BJ (cell line): ENCODE data around the gene ANXA9. TPM values are rescaled to one million over a fixed set of nuclear protein-coding genes. Genes with fewer than 3 reads are reported as not detected.
A peak's percentile ranks its signal among the peaks of the same experiment; 100 is the strongest.

Source experiments
- CTCF ChIA-PET: fragments of 350-600 bp; formaldehyde crosslinking; extraction: SDS; loops from one replicate; lab custom pipeline; 2021; ENCODE audit warnings: antibody characterized with exemption, inconsistent platforms; lab: Yijun Ruan, JAX
- POLR2A ChIA-PET: fragments of 300-600 bp; sonication (Branson Sonifier 250); formaldehyde crosslinking; extraction: SDS; loops from one replicate; lab custom pipeline; 2021; ENCODE audit warnings: antibody characterized with exemption; lab: Charles Lee
- DNase-seq: peaks from one replicate; pipeline ENCODE4 v3.0.0-alpha.2; 2011; ENCODE audit warnings: low read depth
- H3K27me3 ChIP-seq: 2 replicates; pipeline ENCODE4 v1.6.0; 2011; ENCODE audit warnings: low read length; ENCODE audit not compliant: control insufficient read depth, insufficient read depth
- H3K36me3 ChIP-seq: 2 replicates; pipeline ENCODE4 v1.5.1; 2011; ENCODE audit warnings: low read length; ENCODE audit not compliant: control insufficient read depth, insufficient read depth
- H3K4me3 ChIP-seq: 2 replicates; pipeline ENCODE4 v1.5.1; 2011; ENCODE audit warnings: low read depth, mild to moderate bottlenecking, control low read depth, low read length
- polyA plus RNA-seq: library from polyadenylated mRNA; depleted of rRNA; stranded (reverse); fragments of >200 nt; gene quantifications from 2 replicates; pipeline ENCODE4 v1.2.3, GENCODE V29; 2011
- TF ChIP-seq, protein P1 (sequence below): IDR thresholded peaks from 2 replicates; pipeline ENCODE4 v1.5.1; 2011; ENCODE audit warnings: low read depth, mild to moderate bottlenecking, control low read depth, inconsistent platforms, low read length, moderate library complexity; ENCODE audit not compliant: insufficient read depth

The ANXA9 gene
- polyA plus RNA-seq, 1 experiment, result 0.21 TPM

DNA sequence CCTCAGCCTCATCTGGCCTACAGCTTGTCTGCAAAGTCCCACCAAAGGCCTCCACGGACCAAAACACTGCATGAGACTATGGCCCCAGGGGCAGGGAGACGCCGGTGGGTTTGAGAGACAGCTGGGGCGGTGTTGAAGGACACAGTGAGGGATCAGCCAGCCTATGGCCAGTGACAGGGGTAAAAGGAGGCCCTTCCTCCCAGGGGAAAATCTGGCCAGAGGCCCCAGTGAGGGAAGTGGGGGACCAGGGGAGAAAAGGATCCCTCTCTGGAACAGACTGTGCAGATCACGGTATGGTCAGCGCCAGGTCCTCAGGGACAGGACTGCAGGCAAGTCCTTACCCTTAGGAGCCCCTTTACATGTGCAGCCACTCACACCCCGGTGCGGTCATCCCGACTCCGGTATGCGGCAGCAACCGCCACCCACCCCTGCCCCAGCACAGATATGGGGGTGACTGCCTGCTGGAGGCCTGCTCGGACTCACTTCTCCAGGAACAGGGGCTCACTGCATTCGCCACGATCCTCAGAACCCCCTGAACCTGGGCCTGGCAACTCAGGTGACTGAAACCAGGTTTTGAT, 8.7 kb upstream of the ANXA9 start:
- peak overlapping the region; percentile 87 for H3K4me3 ChIP-seq

DNA sequence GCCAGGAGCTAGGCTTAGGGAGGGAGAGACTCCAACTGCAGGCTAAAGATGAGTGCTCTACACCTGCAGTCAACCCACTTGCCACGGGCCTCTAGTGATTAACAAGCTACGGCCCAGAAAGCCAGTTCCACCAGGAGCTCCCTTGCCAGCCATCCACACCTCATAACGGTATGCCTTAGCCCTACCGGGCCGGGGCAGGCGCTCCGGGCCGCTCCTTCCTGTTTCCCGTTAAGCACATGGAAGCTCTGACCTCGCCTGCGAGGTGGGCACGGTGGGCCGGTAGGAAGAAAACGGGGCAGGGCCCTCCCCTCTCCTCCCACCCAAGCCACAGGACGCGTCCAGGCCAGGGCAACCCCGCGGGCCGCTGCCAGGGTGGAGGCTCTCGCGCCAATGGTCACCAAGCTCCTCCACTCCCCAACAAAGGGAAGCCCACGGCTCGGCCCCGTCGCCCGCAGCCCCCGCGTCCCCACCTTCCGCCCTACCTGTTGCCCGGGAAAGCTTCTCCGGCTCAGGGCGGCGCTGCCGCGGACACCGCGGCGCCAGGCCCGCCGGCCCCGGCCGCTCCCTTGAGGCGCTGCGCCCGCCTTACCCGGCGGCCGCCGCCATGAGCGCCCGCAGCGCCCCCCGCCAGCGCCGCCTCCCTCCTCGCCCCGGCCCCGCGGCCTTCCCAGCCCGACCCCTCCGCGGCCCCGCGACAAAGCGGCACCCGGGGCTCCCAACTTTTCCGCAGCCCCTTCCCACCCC, 8.1 kb upstream of the ANXA9 start:
- TF ChIP-seq, protein P1, sequence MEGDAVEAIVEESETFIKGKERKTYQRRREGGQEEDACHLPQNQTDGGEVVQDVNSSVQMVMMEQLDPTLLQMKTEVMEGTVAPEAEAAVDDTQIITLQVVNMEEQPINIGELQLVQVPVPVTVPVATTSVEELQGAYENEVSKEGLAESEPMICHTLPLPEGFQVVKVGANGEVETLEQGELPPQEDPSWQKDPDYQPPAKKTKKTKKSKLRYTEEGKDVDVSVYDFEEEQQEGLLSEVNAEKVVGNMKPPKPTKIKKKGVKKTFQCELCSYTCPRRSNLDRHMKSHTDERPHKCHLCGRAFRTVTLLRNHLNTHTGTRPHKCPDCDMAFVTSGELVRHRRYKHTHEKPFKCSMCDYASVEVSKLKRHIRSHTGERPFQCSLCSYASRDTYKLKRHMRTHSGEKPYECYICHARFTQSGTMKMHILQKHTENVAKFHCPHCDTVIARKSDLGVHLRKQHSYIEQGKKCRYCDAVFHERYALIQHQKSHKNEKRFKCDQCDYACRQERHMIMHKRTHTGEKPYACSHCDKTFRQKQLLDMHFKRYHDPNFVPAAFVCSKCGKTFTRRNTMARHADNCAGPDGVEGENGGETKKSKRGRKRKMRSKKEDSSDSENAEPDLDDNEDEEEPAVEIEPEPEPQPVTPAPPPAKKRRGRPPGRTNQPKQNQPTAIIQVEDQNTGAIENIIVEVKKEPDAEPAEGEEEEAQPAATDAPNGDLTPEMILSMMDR, result no peak
- no peak for DNase-seq
- Histone ChIP-seq H3K36me3 (no peaks in the 10 kb centered on the region), H3K4me3 (peak overlapping the region; percentile 87), H3K27me3 (no peaks in the 10 kb centered on the region)
- CTCF ChIA-PET, result interaction anchor here (1.3 to 16.5 kb wide), 3 partner anchors 22 to 415 kb away, joined by 3 to 217 read pairs (median 4); no protein-coding TSS in a partner anchor
- POLR2A ChIA-PET, result interaction anchor here (0.7 kb wide), 1 partner anchor 33 kb away, joined by 8 read pairs; no protein-coding TSS in a partner anchor

More for the DNA sequence above, 8.7 kb upstream of the ANXA9 start:
- TF ChIP-seq, protein P1, result no peak
- POLR2A ChIA-PET, result no interaction called here
- CTCF ChIA-PET, result interaction anchor here (1.3 to 16.5 kb wide), 3 partner anchors 23 to 414 kb away, joined by 3 to 217 read pairs (median 4); no protein-coding TSS in a partner anchor
- no peak for DNase-seq
- Histone ChIP-seq H3K27me3 (no peaks in the 10 kb centered on the region), H3K36me3 (peaks cover 3% of the 10 kb centered on the region)

DNA sequence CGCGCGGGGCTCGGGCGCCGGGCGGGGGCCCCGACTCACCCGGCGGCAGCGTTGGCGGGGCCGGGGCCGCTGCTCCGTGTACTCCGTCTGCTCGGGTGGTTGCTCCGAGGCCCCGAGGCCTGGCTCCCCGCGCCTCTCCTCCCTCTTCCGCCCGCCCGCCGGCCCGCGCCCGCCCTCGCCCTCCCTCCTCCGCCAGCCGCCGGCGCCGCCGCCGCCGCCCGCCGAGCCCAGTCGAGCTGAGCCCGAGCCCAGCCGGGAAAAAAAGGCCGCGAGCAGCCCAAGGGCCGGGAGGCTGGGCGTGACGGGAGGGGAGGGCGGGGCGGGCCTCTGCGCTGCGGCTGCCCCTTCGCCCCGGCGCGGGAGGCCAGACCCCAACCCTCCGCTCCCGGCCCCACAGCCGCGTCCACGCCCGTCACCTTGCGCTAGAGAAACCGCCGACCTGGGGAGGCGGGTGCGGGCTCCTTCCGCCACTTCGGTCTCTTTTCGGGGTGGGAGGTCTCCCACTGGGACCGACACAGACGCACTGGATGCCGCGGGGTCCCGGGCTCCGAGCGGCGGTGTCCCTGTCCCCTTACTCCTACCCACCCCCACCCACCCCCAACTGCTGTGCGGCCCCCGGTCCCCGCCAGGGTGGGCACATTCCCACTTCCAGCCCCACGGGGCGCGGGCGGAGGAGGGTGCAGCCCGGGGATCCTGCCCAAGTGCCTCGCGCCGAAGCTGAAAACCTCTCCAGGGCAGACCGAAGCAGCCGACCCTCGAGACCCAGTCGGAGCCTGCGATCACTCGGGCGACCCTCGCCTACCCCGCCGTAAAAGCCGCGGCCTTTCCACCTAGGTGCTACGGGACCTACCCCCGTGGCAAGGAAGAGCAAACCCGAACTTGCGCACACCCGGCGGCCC, 7.3 kb upstream of the ANXA9 start, which contains the start of gene CERS2:
CERS2 (minus strand) TSS at position 256 of the 899 bp plus-strand sequence. CDS start 5,745 bp downstream, outside the sequence.
- ChIA-PET POLR2A (interaction anchor here (0.7 kb wide), 1 partner anchor 32 kb away, joined by 8 read pairs; no protein-coding TSS in a partner anchor), CTCF (interaction anchor here (1.3 to 16.5 kb wide), 3 partner anchors 21 to 416 kb away, joined by 3 to 217 read pairs (median 4); no protein-coding TSS in a partner anchor)
- H3K36me3 ChIP-seq, result no peaks in the 10 kb centered on the region
- no peak for DNase-seq
- TF ChIP-seq, protein P1, result no peak
- no peaks in the 10 kb centered on the region for H3K27me3 ChIP-seq
- H3K4me3 ChIP-seq, result peak within 1 kb of the TSS; percentile 87

DNA sequence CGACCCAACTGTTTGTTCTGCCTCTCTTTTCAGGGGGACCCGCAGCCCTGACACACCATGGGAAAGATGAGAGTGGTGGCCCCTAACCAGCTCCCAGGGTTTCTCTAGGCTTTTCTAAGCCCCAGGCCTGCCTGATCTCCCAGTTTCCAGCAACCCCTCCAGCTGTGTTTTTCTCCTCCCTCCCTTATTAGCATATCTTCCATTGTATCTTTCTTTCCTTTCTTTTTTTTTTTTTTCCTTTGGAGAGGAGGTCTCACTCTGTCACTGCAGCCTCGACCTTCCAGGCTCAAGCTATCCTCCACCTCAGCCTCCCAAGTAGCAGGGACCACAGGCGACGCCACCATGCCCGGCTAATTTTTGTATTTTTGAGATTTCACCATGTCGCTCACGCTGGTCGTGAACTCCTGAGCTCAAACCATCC, 5.7 kb upstream of the ANXA9 start:
- no peak for DNase-seq
- POLR2A ChIA-PET, result interaction anchor here (0.6 to 0.7 kb wide), 2 partner anchors 20 to 367 kb away, joined by 4 to 5 read pairs; no protein-coding TSS in a partner anchor
- H3K36me3 ChIP-seq, result no peaks in the 10 kb centered on the region
- H3K4me3 ChIP-seq, result no peak overlapping the region
- TF ChIP-seq, protein P1, result no peak
- H3K27me3 ChIP-seq, result no peaks in the 10 kb centered on the region
- CTCF ChIA-PET, result interaction anchor here (0.6 to 16.5 kb wide), 9 partner anchors 9 to 416 kb away, joined by 3 to 217 read pairs (median 6); partner anchors contain the start of gene MINDY1
